AG10803 (cell line): ENCODE results near the gene DLGAP1.
"Not testable (repeated sequence)": the region's sequence is repeated elsewhere in the genome, so short reads cannot be mapped to it uniquely, and the experiment has no call there.

Experiments used
- DNase-seq: peaks from one replicate; pipeline ENCODE4 v3.0.0; 2010; ENCODE audit warnings: low read depth
- H3K4me3 ChIP-seq: 2 replicates; pipeline ENCODE4 v1.5.1; 2011; ENCODE audit warnings: mild to moderate bottlenecking, low read length, control low read depth
- CTCF ChIP-seq: conservative IDR thresholded peaks from 2 replicates; pipeline ENCODE4 v1.5.1; 2011; ENCODE audit warnings: mild to moderate bottlenecking, low read length, control low read depth, inconsistent platforms

DLGAP1 gene

GRCh38 chr18:4040391-4041092, 414.6 kb downstream of the DLGAP1 start:
- H3K4me3 ChIP-seq = no peak overlapping the region
- no peak for TF ChIP-seq CTCF
- no peak for DNase-seq

GRCh38 chr18:4035521-4035920, 419.6 kb downstream of the DLGAP1 start:
- no peak for DNase-seq
- no peak for TF ChIP-seq CTCF
- H3K4me3 ChIP-seq = no peak overlapping the region

- DNase-seq, H3K4me3 ChIP-seq: not testable (repeated sequence)
These were observed 420.3 kb downstream of the DLGAP1 start for GRCh38 chr18:4034815-4035214.

GRCh38 chr18:4026542-4026941, 428.6 kb downstream of the DLGAP1 start:
- TF ChIP-seq CTCF = no peak
- DNase-seq = no peak
- no peak overlapping the region for H3K4me3 ChIP-seq

GRCh38 chr18:4024702-4025101, 430.4 kb downstream of the DLGAP1 start:
- no peak for DNase-seq
- no peak overlapping the region for H3K4me3 ChIP-seq
- no peak for TF ChIP-seq CTCF

- H3K4me3 ChIP-seq, DNase-seq: not testable (repeated sequence)
These were observed 432.4 kb downstream of the DLGAP1 start for GRCh38 chr18:4022749-4023148.

GRCh38 chr18:4020026-4020425, 435.1 kb downstream of the DLGAP1 start:
- no peak overlapping the region for H3K4me3 ChIP-seq
- no peak for TF ChIP-seq CTCF
- DNase-seq = no peak

- 0 out of 2 replicates have a peak, but pooled peaks have one; percentile 3 for TF ChIP-seq CTCF
- H3K4me3 ChIP-seq = no peak overlapping the region
- no peak for DNase-seq
These were observed 437.6 kb downstream of the DLGAP1 start for GRCh38 chr18:4017480-4017879.
